CD4-positive, alpha-beta T cell treated with Interleukin-4 for 1 hour (primary cell): ENCODE measurements around the gene ALX3.

ENCODE experiments used
- DNase-seq, 2 donors: peaks; one replicate each; pipeline ENCODE4 v3.0.0-alpha.2; 2020 to 2022

ALX3 gene

GRCh38 chr1:110070671-110071242 is at the start of gene ALX3:
Gene ALX3, minus strand, starts transcription at chr1:110070672. Its CDS starts 60 bp downstream, at chr1:110070612.
- no peak for DNase-seq

- DNase-seq = no peak
Observed at GRCh38 chr1:110119843-110120242, 49.4 kb upstream of the ALX3 start.

- DNase-seq = no peak
Observed at GRCh38 chr1:110118636-110119396, 48.3 kb upstream of the ALX3 start.

GRCh38 chr1:110114784-110115183 is 44.3 kb upstream of the ALX3 start:
- no peak for DNase-seq

- no peak for DNase-seq
Observed at GRCh38 chr1:110114173-110114572, 43.7 kb upstream of the ALX3 start.

GRCh38 chr1:110113551-110113950 is 43.1 kb upstream of the ALX3 start:
- DNase-seq = no peak

- no peak for DNase-seq
Observed at GRCh38 chr1:110112656-110113055, 42.2 kb upstream of the ALX3 start.

GRCh38 chr1:110112143-110112542 is 41.7 kb upstream of the ALX3 start, which contains the start of gene UBL4B:
Gene UBL4B, plus strand, starts transcription at chr1:110112443. Its CDS starts 92 bp downstream, at chr1:110112535.
- DNase-seq = no peak

GRCh38 chr1:110111081-110111480 is 40.6 kb upstream of the ALX3 start:
- DNase-seq = no peak

GRCh38 chr1:110107867-110108469 is 37.5 kb upstream of the ALX3 start:
- no peak for DNase-seq

- DNase-seq = peak; percentile 58 to 67
Observed at GRCh38 chr1:110106013-110106941, 35.8 kb upstream of the ALX3 start.

- DNase-seq = no peak
Observed at GRCh38 chr1:110102081-110102480, 31.6 kb upstream of the ALX3 start.

- DNase-seq = no peak
Observed at GRCh38 chr1:110100335-110100734, 29.9 kb upstream of the ALX3 start.

GRCh38 chr1:110098222-110099026 is 28.0 kb upstream of the ALX3 start:
- no peak for DNase-seq

- no peak for DNase-seq
Observed at GRCh38 chr1:110097507-110098221, 27.2 kb upstream of the ALX3 start.

- no peak for DNase-seq
Observed at GRCh38 chr1:110094931-110095654, 24.6 kb upstream of the ALX3 start.

- no peak for DNase-seq
Observed at GRCh38 chr1:110092991-110093390, 22.5 kb upstream of the ALX3 start.

- DNase-seq = no peak
Observed at GRCh38 chr1:110091791-110092190, 21.3 kb upstream of the ALX3 start.

GRCh38 chr1:110091381-110091780 is 20.9 kb upstream of the ALX3 start:
- no peak for DNase-seq

- DNase-seq = no peak
Observed at GRCh38 chr1:110089561-110090275, 19.2 kb upstream of the ALX3 start.
